GM20000 (cell line): Measurements from ENCODE around the gene SEMA5A.

Experiments
- DNase-seq: peaks from one replicate; pipeline ENCODE4 v3.0.0; 2012; ENCODE audit warnings: low spot score
- TF ChIP-seq, protein P1 (sequence below): IDR thresholded peaks from 2 replicates; pipeline ENCODE4 v1.5.1; 2012; ENCODE audit warnings: mild to moderate bottlenecking, control low read depth; ENCODE audit errors: extremely low read depth, missing control alignments

Gene SEMA5A

DNA sequence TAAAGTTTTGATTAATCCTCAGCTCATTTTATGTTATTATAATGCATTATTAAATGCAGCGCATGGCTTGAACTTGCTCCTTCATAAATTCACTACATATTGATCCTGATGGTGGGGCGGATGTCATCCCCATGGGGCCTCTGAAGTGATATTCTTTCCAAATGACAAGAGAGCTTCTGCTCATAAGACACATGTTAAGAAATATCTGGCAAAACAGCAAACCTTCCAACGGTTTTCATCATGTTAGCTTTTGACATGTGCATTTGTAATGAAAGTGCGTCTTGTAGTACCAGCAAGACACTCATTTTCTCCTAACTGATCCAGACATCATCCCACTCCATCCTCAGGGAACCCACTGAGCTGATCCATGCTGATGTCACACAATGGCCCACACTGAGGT, 45.7 kb downstream of the SEMA5A start:
- DNase-seq, result no peak
- TF ChIP-seq, protein P1, sequence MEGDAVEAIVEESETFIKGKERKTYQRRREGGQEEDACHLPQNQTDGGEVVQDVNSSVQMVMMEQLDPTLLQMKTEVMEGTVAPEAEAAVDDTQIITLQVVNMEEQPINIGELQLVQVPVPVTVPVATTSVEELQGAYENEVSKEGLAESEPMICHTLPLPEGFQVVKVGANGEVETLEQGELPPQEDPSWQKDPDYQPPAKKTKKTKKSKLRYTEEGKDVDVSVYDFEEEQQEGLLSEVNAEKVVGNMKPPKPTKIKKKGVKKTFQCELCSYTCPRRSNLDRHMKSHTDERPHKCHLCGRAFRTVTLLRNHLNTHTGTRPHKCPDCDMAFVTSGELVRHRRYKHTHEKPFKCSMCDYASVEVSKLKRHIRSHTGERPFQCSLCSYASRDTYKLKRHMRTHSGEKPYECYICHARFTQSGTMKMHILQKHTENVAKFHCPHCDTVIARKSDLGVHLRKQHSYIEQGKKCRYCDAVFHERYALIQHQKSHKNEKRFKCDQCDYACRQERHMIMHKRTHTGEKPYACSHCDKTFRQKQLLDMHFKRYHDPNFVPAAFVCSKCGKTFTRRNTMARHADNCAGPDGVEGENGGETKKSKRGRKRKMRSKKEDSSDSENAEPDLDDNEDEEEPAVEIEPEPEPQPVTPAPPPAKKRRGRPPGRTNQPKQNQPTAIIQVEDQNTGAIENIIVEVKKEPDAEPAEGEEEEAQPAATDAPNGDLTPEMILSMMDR, result no peak

- peak; percentile 20 for DNase-seq
Observed at GRCh38 chr5:9499498-9499876, 46.4 kb downstream of the SEMA5A start.

GRCh38 chr5:9498541-9499497, 47.1 kb downstream of the SEMA5A start:
- peak; percentile 32 for DNase-seq
- TF ChIP-seq, protein P1, result no peak

More at GRCh38 chr5:9499498-9499876, 46.4 kb downstream of the SEMA5A start:
- TF ChIP-seq, protein P1, result no peak

DNA sequence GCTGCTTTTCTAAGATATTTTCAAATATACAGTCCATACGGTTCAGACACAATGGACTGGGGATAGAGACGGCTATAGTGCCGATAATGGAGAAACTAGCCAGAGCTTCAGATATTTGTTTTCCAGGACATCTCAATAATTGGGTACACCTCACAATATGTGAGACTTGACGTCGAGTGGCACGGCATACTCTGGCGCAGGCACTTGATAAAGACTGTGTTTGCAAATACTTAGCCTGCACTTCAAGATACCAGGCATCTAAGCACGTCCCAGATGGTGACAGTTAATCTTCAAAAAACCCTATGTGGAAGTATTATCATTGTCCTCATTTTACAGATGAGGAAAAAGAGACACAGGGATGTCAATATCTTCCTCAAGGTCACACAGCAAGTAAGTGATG, 48.5 kb downstream of the SEMA5A start:
- no peak for DNase-seq
- TF ChIP-seq, protein P1, result no peak

GRCh38 chr5:9496801-9497200, 49.1 kb downstream of the SEMA5A start:
- no peak for DNase-seq
- TF ChIP-seq, protein P1, result no peak

DNA sequence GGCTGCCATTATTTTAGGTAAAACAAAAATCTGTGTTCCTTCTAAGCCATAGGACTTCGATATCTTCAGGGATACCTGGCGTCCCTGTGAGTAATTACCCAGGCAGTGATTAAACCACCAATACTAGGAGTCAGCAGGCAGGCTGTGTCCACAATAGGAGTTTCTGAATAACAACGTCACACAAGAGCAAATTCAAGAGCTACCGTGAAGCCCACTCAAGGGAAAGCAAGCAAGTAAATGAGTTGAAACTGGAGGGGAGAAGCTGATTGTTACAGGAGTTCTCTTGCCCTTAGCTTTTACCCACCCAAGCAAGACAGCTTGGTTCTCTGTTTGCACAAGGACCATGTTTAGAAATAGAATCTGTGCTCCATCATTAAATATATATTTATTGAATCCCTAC, 50.8 kb downstream of the SEMA5A start:
- TF ChIP-seq, protein P1, result no peak
- no peak for DNase-seq

- TF ChIP-seq, protein P1, result no peak
Observed at GRCh38 chr5:9494301-9494700, 51.6 kb downstream of the SEMA5A start.

More at GRCh38 chr5:9494301-9494700, 51.6 kb downstream of the SEMA5A start:
- DNase-seq, result no peak
